Fibroblast of pulmonary artery (primary cell): ENCODE results near the gene EYS.

Source experiments
- DNase-seq: peaks from one replicate; pipeline ENCODE4 v3.0.0-alpha.2; 2010; ENCODE audit warnings: low read depth
- H3K4me3 ChIP-seq: replicated peaks from 2 replicates; pipeline ENCODE4 v1.5.1; 2011; ENCODE audit warnings: low read depth, mild to moderate bottlenecking, control low read depth, low read length, moderate library complexity
- TF ChIP-seq, protein P1 (sequence below): IDR thresholded peaks from 2 replicates; pipeline ENCODE4 v1.5.1; 2011; ENCODE audit warnings: mild to moderate bottlenecking, control low read depth, low read length, inconsistent platforms; ENCODE audit errors: missing control alignments

The EYS gene

GRCh38 chr6:64221776-64222175 lies 1485.2 kb downstream of the EYS start:
- DNase-seq, result peak; percentile 45
- H3K4me3 ChIP-seq, result no peak overlapping the region
- TF ChIP-seq, protein P1, sequence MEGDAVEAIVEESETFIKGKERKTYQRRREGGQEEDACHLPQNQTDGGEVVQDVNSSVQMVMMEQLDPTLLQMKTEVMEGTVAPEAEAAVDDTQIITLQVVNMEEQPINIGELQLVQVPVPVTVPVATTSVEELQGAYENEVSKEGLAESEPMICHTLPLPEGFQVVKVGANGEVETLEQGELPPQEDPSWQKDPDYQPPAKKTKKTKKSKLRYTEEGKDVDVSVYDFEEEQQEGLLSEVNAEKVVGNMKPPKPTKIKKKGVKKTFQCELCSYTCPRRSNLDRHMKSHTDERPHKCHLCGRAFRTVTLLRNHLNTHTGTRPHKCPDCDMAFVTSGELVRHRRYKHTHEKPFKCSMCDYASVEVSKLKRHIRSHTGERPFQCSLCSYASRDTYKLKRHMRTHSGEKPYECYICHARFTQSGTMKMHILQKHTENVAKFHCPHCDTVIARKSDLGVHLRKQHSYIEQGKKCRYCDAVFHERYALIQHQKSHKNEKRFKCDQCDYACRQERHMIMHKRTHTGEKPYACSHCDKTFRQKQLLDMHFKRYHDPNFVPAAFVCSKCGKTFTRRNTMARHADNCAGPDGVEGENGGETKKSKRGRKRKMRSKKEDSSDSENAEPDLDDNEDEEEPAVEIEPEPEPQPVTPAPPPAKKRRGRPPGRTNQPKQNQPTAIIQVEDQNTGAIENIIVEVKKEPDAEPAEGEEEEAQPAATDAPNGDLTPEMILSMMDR, result peak; percentile 6

- H3K4me3 ChIP-seq, result no peak overlapping the region
- no peak for DNase-seq
- TF ChIP-seq, protein P1, result no peak
Observed at GRCh38 chr6:64220801-64221200, 1486.2 kb downstream of the EYS start.

- TF ChIP-seq, protein P1, result no peak
- no peak overlapping the region for H3K4me3 ChIP-seq
- peak; percentile 67 for DNase-seq
Observed at GRCh38 chr6:64217721-64218620, 1489.1 kb downstream of the EYS start.

GRCh38 chr6:64214373-64214772 lies 1492.7 kb downstream of the EYS start:
- no peak for DNase-seq
- TF ChIP-seq, protein P1, result no peak
- no peak overlapping the region for H3K4me3 ChIP-seq

GRCh38 chr6:64213697-64214096 lies 1493.3 kb downstream of the EYS start:
- no peak for DNase-seq
- TF ChIP-seq, protein P1, result no peak
- no peak overlapping the region for H3K4me3 ChIP-seq

GRCh38 chr6:64197246-64197645 lies 1509.8 kb downstream of the EYS start:
- TF ChIP-seq, protein P1, result no peak
- no peak for DNase-seq
- H3K4me3 ChIP-seq, result no peak overlapping the region

DNA sequence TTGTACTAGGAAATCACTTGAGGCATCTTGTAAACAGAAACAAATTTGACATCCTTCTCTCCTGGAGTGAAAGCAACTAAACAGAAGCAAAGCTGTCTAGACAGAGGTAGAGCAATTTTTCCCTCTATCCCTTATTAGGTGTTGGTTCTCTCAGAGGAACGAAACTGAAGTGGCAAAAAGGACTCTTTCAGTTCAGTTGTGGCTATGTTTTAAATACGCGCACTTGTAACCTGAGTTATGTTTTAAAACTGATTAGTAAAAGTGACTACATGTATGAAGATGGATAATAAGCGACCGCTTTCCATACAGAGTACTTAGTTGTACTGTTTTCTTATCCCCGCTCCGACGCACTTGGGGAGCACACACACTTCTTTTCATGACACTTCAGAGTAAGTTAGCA lies 1520.4 kb downstream of the EYS start:
- TF ChIP-seq, protein P1, result no peak
- no peak overlapping the region for H3K4me3 ChIP-seq
- no peak for DNase-seq
